Raji (cell line): ENCODE results near the gene PFKP.

Source experiments
- POLR2A ChIP-seq: IDR thresholded peaks from 2 replicates; pipeline ENCODE4 v1.6.1; 2011; ENCODE audit warnings: low read depth, low read length, control low read depth; ENCODE audit not compliant: insufficient read depth

Gene PFKP

GRCh38 chr10:3064423-3064822, 2.9 kb upstream of the PFKP start:
- TF ChIP-seq POLR2A, result no peak

- no peak for TF ChIP-seq POLR2A
Measured at GRCh38 chr10:3065622-3066021, 1.7 kb upstream of the PFKP start.

GRCh38 chr10:3066317-3067117, 831 bp upstream of the PFKP start:
- no peak for TF ChIP-seq POLR2A

GRCh38 chr10:3067859-3068179, 471 bp downstream of the PFKP start:
- no peak; the same call in 1 of the 2 replicates for TF ChIP-seq POLR2A

- TF ChIP-seq POLR2A, result no peak
Measured at GRCh38 chr10:3068201-3068967, 1.0 kb downstream of the PFKP start.

GRCh38 chr10:3068968-3069737, 1.8 kb downstream of the PFKP start:
- no peak for TF ChIP-seq POLR2A

GRCh38 chr10:3069876-3070275, 2.5 kb downstream of the PFKP start:
- no peak for TF ChIP-seq POLR2A

- no peak for TF ChIP-seq POLR2A
Measured at GRCh38 chr10:3071405-3072198, 4.3 kb downstream of the PFKP start.

- no peak for TF ChIP-seq POLR2A
Measured at GRCh38 chr10:3072641-3073360, 5.5 kb downstream of the PFKP start.

GRCh38 chr10:3074145-3074665, 6.9 kb downstream of the PFKP start:
- no peak for TF ChIP-seq POLR2A

- no peak for TF ChIP-seq POLR2A
Measured at GRCh38 chr10:3074985-3075600, 7.7 kb downstream of the PFKP start.

- no peak for TF ChIP-seq POLR2A
Measured at GRCh38 chr10:3076138-3076537, 8.8 kb downstream of the PFKP start.

- no peak for TF ChIP-seq POLR2A
Measured at GRCh38 chr10:3077509-3077908, 10.2 kb downstream of the PFKP start.
